ENCODE measurements around the gene ENOX2.
"Not testable (repeated sequence)": the region's sequence is repeated elsewhere in the genome, so short reads cannot be mapped to it uniquely, and the experiment has no call there.

ENOX2 gene

DNA sequence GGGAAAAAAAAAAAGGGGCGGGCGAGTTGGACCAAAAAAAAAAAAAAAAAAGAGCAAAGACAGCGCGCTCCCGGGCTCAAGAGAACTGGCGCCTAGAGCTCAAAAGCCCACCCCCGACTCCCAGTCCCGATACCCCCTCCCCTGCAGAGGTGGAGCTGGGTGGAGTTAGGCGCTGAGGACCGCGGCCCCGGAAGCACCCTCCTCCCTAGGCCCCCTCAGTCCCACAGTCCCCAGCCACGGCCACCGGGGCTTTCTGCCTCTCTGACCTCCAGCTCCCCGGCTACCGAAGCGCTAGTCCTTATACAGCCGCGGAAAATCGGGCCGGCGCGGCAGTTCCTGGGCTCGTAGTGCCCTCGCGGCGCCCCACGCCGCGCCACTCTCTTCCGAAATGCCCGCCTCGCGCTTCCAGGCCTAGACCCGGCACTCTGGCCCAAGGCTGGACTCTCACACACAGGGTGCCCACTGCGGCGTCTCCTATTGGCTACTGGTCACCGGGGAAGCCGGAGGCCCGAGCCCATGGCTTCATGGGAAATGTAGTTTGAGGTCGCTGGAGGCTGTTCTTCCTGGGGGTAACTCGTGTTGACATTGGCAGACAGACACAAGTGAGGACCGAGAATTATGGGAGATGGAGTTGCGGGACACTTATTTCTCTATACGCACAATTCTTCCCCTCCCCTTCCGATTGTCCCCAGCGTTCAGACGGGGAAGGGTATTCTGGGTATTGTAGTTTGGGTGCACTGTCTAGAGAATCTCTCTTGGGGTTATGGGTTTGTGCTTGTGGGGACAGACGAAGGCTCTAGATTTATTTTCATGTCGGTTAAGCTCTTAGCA lies at the start of gene ENOX2:
ENOX2 (minus strand) TSS at position 427 of the 831 bp plus-strand sequence. CDS start 199,993 bp downstream, outside the sequence.
- peak; percentile 76 for DNase-seq

DNA sequence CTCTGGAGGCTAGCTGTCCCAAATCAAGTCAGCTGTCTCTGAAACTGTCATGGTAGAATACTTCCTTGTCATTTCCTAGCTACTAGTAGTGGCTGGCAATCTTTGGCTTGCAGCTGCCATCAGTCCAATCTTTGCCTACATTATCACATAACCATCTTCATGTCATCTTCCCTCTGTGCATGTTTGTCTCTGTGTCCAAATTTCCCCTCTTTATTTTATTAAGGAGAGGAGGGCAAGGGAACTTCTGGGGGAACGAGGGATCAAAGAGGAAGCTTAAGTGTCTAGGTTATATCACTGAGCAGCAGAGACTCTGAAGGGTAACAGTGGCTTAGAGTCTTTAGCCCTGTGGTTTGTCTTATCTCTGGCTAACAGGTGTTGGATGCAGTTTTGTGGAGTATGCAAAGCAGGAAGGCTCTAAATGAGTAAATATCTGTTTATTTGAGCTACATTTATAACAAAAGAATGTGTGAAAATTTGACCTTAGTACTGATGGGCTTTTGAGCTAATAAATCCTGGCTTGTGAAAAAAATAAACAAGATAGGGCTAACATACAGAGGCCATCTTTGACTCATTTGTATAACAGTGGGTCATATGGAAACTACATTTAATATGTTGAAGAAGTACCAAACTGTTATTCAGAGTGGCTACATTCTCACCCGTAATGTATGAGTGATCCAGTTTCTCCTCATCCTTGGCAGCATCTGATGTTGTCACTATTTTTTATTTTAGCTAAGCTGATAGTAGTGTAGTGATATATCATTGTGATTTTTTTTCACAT lies 49.4 kb upstream of the ENOX2 start:
- no peak for DNase-seq

GRCh38 chrX:130944230-130944629 lies 41.2 kb upstream of the ENOX2 start:
- DNase-seq: no peak

DNA sequence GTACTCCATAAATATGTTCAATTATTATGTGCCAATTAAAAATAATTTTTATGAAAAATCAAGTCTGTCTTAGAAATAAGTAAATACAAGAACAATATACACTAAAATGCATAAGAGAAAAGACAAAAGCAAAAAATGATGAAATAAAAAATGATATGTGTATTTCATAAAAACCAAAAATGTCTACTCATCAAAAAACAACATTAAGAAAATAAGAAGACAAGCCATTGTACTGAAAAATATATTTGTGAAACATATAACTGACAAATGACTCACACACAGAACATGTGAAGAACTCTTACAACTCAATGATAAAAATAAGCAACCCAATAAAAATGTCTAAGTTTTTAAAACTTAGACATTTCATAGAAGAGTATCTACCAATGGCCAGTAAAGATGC lies 34.1 kb upstream of the ENOX2 start:
- no peak for DNase-seq

GRCh38 chrX:130933358-130933757 lies 30.3 kb upstream of the ENOX2 start:
- DNase-seq: no peak

- DNase-seq: not testable (repeated sequence)
These were observed 17.4 kb upstream of the ENOX2 start for GRCh38 chrX:130920405-130920804.

DNA sequence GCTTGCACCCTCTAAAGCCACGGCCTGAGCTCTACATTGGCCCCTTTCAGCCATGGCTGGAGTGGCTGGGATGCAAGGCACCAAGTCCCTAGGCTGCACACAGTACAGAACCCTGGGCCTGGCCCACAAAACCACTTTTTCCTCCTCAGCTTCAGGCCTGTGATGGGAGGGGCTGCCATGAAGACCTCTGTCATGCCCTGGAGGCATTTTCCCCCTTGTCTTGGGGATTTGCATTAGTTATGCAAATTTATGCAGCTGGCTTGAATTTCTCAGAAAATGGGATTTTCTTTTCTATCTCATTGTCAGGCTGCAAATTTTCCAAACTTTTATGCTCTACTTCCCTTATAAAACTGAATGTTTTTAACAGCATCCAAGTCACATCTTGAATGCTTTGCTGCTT lies 16.7 kb upstream of the ENOX2 start:
- DNase-seq: not testable (repeated sequence)

- DNase-seq: not testable (repeated sequence)
These were observed 15.5 kb upstream of the ENOX2 start for GRCh38 chrX:130918498-130918897.

DNA sequence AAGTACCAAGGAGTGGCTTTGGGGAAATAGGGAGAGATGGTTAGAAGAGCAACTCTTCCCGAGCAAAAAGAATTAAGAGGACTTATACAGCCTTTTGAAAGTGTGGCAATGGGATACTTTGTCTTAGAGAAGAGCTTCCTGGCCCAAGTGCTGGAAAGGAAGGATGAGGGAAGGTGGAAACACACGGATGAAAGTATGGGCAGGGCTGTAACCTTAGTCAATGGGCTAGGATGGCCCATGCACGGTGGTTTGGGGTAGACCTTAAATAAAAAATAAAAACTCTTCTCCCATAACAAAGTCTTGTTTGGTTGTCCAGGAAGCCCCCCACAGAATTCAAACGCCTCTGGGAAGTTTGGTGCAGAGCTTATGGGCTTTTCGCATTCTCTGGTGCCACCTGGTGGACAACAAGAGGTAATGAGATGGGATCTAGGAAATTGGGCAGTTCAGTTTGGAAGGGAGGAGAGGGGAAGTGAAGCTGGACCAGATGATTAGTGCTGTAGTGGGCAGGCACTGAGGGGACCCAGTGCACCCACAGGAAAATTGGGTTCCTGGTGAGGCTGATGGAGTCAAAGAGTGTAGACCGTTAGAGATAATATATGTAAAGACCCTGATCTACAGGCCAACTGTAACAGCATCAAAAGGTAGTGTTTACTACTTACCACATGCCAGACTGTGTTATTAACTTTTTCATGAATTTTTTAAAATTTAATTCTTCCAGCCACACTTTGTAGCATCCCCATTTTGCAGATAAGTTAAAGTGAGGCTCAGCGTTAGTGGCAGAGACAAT lies 13.8 kb upstream of the ENOX2 start:
- peak; percentile 4 for DNase-seq

GRCh38 chrX:130915302-130915701 lies 12.3 kb upstream of the ENOX2 start:
- DNase-seq: no peak

GRCh38 chrX:130909469-130910136 lies 6.6 kb upstream of the ENOX2 start:
- no peak for DNase-seq

DNA sequence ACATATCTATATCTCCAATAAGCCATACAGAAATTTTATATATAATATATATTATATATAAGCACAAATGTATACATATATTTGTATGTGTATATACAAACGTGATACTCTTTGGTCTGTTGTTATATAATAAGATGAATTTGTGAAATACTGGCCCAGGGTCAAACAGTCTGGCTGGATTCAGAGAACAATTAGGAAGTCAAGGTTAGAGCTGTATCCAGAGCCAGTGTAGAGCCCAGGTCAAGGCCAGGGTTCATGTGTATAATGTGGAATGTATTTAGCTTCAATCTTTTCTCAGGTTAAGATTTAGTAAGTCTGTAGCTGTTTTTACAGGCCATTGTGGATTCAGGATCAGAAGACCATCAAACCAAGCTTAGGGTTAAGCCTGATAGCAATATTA lies 3.8 kb upstream of the ENOX2 start:
- no peak for DNase-seq

DNA sequence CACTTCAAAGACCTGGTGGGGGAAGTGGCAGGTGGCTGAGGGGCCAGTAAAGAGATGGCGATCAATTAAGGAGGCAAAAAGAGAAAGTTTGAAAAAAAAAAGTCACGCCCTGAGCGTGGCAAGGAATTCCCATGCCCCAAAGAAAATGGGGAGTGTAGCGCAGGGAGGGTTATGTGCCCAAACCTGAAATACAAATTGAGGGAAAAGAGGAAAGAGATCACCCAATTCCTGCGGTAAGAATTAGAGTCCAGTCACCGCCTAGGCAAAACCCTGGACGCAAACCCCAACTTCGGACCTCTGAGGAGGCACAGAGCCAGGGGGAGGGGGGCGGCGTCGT lies 595 bp downstream of the ENOX2 start:
- no peak for DNase-seq

DNA sequence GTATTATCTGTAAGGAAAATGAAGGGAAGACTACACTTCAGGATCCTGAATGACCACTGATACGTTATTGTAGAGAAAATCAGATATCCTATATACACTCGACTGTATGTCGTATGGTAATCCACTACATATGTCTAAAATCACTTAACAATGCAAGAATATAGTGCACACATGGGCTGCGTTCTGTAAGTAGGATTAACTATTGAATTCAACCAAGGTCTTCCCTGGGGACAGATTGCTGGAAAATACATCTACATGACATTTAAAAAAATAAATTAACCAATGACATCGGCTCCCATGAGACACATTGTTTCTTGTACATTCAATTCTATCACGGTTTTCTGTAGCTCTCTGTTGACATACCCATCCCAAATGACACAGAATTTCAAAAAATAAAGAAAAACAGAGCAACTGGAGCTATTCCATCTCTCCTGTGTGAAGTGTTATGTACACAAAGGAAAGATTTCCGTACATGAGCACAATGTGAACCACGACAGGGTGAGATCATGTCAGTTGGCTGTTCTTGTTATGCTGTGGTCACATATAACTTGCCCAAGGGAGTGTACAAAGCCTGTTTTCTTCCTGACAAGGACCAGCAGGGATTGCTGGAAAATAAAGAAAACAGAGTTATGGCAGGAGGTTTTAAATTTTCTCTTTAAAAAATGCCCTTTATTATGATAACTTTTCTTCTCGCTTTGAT lies 6.1 kb downstream of the ENOX2 start:
- no peak for DNase-seq

DNA sequence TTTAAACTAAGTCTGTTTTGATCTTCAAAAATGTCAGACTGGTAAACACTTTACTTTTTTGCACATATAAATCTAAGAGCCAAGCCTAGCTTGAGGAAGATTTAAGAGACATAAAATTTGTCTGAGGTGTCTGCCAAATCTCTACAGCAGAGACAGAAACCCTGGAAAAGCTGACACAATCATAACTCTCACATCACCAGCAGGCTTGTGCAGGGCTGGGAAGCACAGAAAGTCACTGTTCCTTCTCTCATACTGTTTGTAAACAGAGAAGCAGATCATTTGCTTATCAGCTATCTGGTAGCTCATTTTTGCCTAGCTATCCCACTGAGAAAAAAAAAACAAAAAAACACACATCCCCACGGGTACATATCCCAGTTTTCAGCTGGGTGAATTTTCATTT lies 7.0 kb downstream of the ENOX2 start:
- no peak for DNase-seq

- no peak for DNase-seq
These were observed 7.7 kb downstream of the ENOX2 start for GRCh38 chrX:130895299-130895698.

DNA sequence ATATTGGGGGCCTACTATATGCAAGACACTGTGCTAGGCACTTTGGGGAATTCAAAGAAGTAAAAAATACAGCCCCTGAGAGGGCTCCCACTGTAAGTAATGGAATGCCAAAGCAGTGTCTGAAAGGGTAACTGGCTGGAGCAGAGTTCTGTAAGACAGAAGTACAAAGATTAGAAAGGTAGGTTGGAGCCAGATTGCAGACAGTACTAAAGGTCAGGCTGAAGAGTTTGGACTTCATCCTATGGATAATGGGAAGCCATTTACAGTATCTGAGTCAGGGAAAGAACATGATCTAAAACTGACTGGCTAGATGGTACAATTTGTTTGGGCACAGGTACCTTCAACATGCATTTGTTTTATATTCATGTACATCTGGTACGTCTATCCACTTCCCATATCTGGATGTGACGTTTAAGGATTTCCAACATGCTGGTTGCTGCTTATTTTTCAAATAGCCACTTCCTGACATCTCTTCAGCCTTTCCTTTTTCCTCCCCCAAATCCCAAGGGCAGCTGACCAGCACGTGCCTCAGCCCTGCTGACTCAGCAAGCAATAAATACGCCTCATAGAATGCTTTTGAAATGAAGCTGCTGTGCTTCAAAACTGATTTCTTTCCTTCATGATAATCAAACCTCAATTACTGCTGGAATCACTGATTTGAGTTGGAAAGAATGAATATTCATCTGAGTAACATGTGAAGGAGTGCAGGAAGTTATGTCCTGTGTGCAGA lies 9.5 kb downstream of the ENOX2 start:
- DNase-seq: no peak

DNA sequence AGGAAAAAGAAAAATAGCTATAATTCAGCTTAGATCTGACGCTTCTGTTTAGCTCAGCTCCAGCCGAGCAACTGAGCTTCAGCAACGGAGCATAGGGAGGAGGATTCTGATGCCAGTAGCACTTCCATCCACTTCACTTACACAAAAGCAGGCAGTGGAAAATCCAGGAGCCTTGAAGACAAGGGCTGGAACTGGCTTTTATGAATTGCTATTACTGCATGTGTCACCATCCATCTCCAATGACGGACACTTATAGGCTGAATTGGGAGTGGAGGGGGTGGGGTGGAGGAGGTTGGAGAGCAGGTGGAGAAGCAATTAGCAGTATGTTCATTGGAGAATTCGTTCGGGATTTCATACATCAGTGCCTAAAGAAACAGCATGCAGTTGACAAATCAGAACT lies 15.6 kb downstream of the ENOX2 start:
- DNase-seq: no peak

DNA sequence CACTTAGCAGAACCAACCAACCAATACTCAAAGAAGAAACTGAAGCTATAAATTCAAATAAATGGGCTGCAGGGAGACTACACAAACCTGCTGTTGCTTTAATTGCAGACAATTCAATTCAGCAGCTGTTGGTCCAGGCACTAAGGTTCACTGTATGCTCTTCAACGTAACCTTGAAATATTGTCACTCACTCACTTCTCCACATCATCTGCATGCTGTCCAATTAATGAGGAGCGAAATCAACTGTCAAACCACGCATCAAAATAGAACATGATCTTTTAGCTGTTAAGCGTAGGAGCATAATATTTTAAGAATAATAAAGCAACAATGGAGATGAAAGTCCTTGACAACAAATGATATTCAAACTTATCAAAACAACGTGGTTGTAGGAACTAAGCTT lies 17.0 kb downstream of the ENOX2 start:
- DNase-seq: no peak

DNA sequence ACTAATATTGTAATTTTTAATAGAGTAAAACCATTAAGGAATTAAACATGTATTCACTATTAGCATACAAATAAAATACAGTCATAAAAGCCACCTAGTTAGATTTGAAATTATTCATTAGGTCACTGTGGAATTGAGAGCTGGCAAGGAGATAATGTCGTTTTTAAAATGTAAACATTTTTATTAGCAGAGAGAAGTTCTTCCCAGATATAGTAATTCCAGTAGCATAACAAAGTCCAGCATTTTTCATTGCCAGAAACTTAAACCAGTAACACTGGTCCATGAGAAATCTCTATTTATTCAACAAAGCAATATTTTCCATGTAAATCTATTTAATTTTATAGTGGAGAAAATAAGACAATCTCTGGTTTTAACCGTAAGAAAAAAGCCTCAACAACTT lies 17.5 kb downstream of the ENOX2 start:
- DNase-seq: no peak

- DNase-seq: no peak
These were observed 18.4 kb downstream of the ENOX2 start for GRCh38 chrX:130884627-130885026.

DNA sequence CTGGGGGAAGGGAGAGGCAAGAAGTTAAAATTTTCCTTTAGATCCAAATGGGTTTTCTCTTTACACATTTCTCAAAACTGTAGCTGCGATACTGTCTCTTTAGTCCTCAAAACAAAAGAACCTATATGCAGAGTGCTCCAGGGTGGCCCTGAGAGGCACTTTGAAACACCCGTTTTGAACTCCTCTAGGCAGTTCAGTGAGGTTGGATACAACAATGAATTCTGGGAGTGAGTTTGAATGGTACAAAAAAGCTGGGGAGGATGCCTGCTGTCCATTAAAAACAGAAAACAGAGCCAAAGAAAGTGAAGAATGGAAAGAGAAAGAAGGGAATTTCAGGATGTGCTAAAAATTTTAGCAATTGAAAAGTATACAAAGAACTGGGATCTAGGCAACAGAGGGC lies 23.1 kb downstream of the ENOX2 start:
- DNase-seq: no peak
